ENCODE data around the gene CFAP107.
"Not testable (repeated sequence)": the region's sequence is repeated elsewhere in the genome, so short reads cannot be mapped to it uniquely, and the experiment has no call there.

CFAP107 gene, protein sequence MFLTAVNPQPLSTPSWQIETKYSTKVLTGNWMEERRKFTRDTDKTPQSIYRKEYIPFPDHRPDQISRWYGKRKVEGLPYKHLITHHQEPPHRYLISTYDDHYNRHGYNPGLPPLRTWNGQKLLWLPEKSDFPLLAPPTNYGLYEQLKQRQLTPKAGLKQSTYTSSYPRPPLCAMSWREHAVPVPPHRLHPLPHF

DNA sequence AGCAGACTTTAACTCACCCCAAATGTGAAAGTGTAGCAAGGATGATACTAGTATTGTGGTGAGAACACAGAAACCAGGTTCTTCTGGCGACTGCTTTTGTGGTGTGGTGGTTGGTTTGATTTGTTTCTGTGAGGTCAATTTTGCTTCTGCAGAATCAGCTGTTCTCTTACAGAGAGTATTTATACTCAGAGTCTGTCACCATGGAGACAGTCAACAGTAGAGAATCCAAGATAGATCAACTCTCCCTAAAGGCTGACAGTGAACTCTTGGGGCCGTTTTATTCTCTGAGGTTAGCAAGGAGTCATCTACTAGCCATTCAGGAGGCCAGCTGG is at the start of gene CFAP107:
TSS of gene CFAP107 (plus strand) at position 209 of the 332 bp plus-strand sequence. CDS start 231 bp downstream, outside the sequence.
- H3K4me3 ChIP-seq (ENCODE audit: low read depth, low read length) = no peak within 1 kb of the TSS

GRCh38 chr1:12696658-12697057 is 49.3 kb upstream of the CFAP107 start:
- no peak overlapping the region for H3K4me3 ChIP-seq (ENCODE audit: low read depth, low read length)

DNA sequence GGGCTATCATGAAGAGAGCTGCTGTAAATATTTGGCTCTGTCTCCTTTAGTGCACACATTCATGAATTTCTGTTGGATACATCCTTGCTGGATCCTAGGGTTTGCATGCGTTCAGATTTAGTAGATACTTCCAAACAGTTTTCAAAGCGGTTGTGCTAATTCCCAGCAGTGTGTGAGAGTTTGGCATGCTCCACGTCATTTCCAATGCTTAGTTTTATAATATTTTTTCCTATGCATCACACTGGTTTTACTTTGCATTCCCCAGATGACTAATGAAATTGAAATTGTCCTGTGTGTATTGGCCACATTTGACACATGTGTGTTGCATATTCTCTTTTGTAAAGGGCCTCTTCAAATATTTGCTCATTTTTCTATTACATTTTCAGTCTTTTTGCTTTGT is 48.6 kb upstream of the CFAP107 start:
- no peak overlapping the region for H3K4me3 ChIP-seq (ENCODE audit: low read depth, low read length)

GRCh38 chr1:12703821-12704451 is 42.1 kb upstream of the CFAP107 start:
- no peak overlapping the region for H3K4me3 ChIP-seq (ENCODE audit: low read depth, low read length)

GRCh38 chr1:12706061-12706460 is 39.9 kb upstream of the CFAP107 start:
- no peak overlapping the region for H3K4me3 ChIP-seq (ENCODE audit: low read depth, low read length)

DNA sequence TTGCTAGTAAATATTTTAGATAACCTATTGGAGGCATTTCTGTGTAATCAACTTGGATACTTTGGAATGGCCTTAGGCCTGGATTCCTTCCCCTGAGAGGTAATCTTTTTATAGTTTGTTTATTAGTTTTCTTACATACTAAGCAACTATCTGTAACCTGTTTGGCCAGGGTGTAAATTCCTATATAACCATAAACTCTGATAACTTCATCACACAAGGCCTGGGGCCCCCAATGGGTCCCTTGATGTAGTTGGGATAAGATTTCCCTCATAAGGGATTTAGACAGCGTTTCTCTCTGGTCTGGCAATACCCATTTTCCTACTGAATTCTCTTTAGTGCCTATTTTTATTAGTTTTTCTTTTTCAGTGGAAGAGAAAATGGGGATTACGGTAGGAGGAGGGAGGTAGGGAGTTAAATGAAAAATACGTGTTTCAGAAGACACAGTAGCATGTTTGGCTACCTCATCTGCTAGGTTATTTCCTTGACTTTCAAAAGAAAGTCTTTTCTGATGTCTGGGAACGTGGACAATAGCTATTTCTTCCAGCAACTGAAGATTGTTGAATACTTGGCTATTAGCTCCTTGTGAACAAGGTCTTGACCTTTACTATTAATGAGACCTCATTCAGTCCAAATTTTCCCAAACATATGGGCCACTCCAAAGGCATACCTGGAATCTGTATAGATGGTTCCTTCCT is 37.5 kb upstream of the CFAP107 start:
- no peak overlapping the region for H3K4me3 ChIP-seq (ENCODE audit: low read depth, low read length)

DNA sequence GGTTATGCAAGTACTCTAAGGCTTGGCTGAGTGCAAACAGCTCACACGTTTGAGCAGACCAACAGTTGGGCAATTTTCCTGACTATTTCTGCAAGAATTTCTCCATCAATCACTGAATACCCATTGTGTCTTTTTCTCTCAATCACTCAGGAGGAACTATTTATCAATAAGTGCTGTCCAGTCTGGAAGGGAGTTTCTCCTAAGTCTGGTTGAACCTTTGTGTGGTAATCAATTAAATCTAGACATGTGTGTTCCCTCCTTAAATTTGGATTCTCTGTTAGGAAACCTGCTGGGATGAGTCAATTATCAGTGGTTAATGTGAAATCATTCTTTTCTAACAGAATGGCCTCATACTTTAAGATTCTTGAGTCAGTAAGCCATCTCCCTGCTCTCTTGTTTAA is 36.9 kb upstream of the CFAP107 start:
- no peak overlapping the region for H3K4me3 ChIP-seq (ENCODE audit: low read depth, low read length)

GRCh38 chr1:12709696-12710095 is 36.3 kb upstream of the CFAP107 start:
- no peak overlapping the region for H3K4me3 ChIP-seq (ENCODE audit: low read depth, low read length)

DNA sequence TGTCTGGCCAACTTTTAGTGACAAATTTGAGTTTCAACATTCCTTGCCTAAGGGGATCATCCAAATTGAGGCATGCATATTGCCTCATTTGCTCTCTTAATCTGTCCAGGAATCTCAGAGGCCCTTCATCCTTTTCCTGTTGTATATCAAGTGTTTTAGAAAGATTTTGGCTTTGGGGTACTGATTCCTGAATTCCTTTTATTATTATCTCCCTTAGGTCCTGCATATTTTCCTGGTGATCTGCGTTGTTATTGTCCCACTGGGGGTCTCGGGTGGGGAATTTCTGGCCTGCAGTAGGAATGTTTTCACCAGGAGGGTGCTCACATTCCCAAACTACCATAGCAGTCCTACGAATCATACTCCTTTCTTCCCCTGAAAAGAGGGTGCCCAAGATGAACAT is 34.5 kb upstream of the CFAP107 start:
- no peak overlapping the region for H3K4me3 ChIP-seq (ENCODE audit: low read depth, low read length)

GRCh38 chr1:12712076-12712475 is 33.9 kb upstream of the CFAP107 start:
- no peak overlapping the region for H3K4me3 ChIP-seq (ENCODE audit: low read depth, low read length)

- no peak overlapping the region for H3K4me3 ChIP-seq (ENCODE audit: low read depth, low read length)
These were observed 33.1 kb upstream of the CFAP107 start for GRCh38 chr1:12712929-12713328.

DNA sequence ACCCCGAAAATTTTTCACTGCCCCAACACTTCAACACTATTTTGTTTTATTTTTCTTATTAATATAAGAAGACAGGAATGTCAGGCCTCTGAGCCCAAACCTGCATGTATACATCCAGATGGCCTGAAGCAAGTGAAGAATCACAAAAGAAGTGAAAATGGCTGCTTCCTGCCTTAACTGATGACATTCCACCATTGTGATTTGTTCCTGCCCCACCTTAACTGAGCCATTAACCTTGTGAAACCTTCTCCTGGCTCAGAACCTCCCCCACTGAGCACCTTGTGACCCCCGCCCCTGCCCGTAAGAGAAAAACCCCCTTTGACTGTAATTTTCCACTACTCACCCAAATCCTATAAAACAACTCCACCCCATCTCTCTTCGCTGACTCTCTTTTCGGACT is 32.3 kb upstream of the CFAP107 start:
- not testable (repeated sequence) for H3K4me3 ChIP-seq (ENCODE audit: low read depth, low read length)

- no peak overlapping the region for H3K4me3 ChIP-seq (ENCODE audit: low read depth, low read length)
These were observed 31.1 kb upstream of the CFAP107 start for GRCh38 chr1:12714710-12715475.

DNA sequence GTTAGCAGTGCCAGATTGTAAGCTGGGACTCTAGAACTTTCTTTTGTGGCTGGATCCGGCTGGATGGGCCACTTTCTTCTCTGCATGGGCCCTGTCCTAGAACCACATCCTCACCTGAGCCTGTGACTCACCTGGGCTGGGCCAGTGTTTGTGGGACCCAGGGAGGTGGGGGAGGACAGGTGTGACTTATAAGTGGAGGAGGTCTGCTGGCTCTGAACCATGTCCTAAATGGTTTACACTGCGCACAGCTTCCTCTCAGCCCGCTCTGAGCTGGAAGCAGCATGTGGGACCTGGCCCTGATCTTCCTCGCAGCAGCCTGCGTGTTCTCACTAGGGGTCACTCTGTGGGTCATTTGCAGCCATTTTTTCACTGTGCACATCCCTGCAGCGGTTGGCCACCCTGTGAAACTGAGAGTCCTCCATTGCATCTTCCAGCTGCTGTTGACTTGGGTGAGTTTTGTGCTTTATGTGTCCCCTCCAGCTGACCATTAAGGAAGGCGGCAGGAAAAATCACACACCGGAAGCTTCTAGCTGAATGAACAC is 30.0 kb upstream of the CFAP107 start, which contains the start of gene AADACL3:
TSS of gene AADACL3 (plus strand) at position 215 of the 542 bp plus-strand sequence. CDS start at position 282, 67 bp downstream.
- peak within 1 kb of the TSS; percentile 9 for H3K4me3 ChIP-seq (ENCODE audit: low read depth, low read length)

- no peak overlapping the region for H3K4me3 ChIP-seq (ENCODE audit: low read depth, low read length)
These were observed 28.6 kb upstream of the CFAP107 start for GRCh38 chr1:12717301-12717838.

GRCh38 chr1:12722626-12723025 is 23.4 kb upstream of the CFAP107 start:
- H3K4me3 ChIP-seq (ENCODE audit: low read depth, low read length) = no peak overlapping the region

DNA sequence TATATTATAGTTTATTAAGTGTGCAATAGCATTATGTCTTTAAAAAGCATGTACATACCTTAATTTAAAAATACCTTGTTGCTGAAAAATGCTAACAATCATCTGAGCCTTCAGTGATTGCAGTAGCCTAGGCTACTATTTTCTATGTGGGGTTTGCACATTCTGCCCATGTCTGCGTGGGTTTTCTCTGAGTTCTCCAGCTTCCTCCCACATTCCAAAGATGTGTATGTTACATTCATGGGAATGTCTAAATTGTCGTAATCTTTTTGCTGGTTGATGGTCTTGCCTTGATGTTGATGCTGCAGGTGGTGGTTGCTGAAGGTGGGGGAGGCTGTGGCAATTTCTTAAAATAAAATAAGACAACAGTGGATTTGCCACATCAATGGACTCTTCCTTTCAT is 17.6 kb upstream of the CFAP107 start:
- H3K4me3 ChIP-seq (ENCODE audit: low read depth, low read length) = no peak overlapping the region

DNA sequence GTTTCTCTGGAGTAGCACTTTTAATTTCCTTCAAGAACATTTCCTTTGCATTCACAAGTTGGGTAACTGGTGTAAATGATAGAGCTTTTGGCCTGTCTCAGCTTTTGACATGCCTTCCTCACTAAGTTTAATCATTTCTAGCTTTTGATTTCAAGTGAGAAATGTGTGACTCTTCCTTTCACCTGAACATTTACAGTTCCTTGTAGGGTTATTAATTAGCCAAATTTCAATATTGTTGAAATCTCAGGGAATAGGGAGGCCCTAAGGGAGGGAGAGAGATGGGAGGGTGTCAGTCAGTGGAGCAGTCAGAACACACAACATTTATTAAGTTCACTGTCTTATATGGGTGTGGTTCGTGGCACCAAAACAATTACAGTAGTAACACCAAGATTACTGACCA is 15.8 kb upstream of the CFAP107 start:
- no peak overlapping the region for H3K4me3 ChIP-seq (ENCODE audit: low read depth, low read length)

DNA sequence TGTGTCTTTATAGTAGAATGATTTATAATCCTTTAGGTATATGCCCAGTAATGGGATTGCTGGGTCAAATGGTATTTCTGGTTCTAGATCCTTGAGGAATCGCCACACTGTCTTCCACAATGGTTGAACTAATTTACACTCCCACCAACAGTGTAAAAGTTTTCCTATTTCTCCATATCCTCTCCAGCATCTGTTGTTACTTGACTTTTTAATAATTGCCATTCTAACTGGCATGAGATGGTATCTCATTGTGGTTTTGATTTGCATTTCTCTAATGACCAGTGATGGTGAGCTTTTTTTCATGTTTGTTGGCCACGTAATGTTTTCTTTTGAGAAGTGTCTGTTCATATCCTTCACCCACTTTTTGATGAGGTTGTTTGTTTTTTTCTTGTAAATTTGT is 14.9 kb upstream of the CFAP107 start:
- not testable (repeated sequence) for H3K4me3 ChIP-seq (ENCODE audit: low read depth, low read length)

- H3K4me3 ChIP-seq (ENCODE audit: low read depth, low read length) = no peak overlapping the region
These were observed 11.3 kb upstream of the CFAP107 start for GRCh38 chr1:12734651-12735050.

GRCh38 chr1:12738934-12739333 is 7.1 kb upstream of the CFAP107 start:
- no peak overlapping the region for H3K4me3 ChIP-seq (ENCODE audit: low read depth, low read length)

Measured in iPS-11a (cell line).